Measurements from ENCODE around the gene CCDC167. TPM values are rescaled to one million over a fixed set of nuclear protein-coding genes. Genes with fewer than 3 reads are reported as not detected.

The CCDC167 gene
- total RNA-seq, 1 donor from 2014 or later = 28.4 TPM

GRCh38 chr6:37482606-37483251 is 17.0 kb downstream of the CCDC167 start:
- intact Hi-C loops (cut with DNase I) = loop anchor here (10.0 kb wide), 1 partner anchor 1012 kb away; no protein-coding TSS in a partner anchor
- no peak overlapping the region for H3K4me3 ChIP-seq
- H3K27me3 ChIP-seq = no peaks in the 10 kb centered on the region

DNA sequence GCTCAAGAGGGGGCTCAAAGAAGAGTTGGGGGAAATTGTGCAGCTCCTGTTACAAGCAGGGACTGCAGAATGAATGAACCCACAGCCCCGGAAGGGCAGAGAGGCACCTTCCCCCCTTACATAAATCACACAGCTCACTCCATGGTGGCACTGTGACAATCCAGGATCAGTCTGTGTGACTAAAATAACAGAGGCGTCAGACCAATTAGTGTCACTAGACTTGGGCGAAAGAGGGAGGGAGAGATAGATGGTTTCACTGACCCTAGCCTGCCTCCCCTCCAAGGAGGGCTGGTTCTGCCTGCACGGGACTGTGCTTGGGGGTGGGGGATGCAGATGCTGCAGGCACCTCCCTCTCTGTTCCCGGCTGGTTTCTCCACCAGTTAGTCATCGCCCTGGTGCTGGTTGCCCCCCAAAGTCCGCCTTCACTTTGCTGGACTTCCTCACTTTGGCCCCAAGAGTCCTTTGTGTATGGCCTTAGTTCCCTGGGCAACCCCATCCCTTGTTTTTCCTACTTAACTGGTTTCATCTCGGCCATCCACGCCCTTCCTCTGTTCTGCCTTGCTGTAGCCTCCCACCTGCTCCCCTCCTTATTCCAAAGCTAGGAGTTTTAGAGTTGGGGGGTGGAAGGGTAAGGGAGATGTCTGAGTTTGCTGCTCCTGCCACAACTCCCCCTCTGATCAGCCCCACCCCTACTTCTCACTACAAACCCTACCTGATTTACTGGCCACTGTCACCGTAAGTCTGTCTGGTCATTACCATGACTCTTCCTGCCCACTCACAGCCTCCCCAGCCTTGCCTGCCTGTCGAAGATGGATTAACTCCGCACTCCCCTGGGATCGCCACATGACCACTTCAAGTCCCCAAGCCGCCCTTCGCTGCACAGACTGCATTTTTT is 17.7 kb downstream of the CCDC167 start:
- no peaks in the 10 kb centered on the region for H3K27me3 ChIP-seq
- intact Hi-C loops (cut with DNase I) = loop anchor here (10.0 kb wide), 1 partner anchor 1013 kb away; no protein-coding TSS in a partner anchor
- no peak overlapping the region for H3K4me3 ChIP-seq
- no peak for DNase-seq (ENCODE audit: low spot score in 2 of 2)
- no peaks in the 10 kb centered on the region for H3K9me3 ChIP-seq
- TF ChIP-seq, protein P1, sequence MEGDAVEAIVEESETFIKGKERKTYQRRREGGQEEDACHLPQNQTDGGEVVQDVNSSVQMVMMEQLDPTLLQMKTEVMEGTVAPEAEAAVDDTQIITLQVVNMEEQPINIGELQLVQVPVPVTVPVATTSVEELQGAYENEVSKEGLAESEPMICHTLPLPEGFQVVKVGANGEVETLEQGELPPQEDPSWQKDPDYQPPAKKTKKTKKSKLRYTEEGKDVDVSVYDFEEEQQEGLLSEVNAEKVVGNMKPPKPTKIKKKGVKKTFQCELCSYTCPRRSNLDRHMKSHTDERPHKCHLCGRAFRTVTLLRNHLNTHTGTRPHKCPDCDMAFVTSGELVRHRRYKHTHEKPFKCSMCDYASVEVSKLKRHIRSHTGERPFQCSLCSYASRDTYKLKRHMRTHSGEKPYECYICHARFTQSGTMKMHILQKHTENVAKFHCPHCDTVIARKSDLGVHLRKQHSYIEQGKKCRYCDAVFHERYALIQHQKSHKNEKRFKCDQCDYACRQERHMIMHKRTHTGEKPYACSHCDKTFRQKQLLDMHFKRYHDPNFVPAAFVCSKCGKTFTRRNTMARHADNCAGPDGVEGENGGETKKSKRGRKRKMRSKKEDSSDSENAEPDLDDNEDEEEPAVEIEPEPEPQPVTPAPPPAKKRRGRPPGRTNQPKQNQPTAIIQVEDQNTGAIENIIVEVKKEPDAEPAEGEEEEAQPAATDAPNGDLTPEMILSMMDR (IDR thresholded peaks at IDR 0.05) = no peak
- H3K27ac ChIP-seq = no peak overlapping the region
- peaks cover 65 to 72% of the 10 kb centered on the region in 2 donors for H3K36me3 ChIP-seq
- H3K4me1 ChIP-seq = no peaks in the 10 kb centered on the region

More at GRCh38 chr6:37482606-37483251, 17.0 kb downstream of the CCDC167 start:
- Histone ChIP-seq H3K36me3 (peaks cover 57 to 66% of the 10 kb centered on the region in 2 donors), H3K27ac (no peak overlapping the region), H3K4me1 (no peaks in the 10 kb centered on the region), H3K9me3 (no peaks in the 10 kb centered on the region)
- TF ChIP-seq, protein P1 (IDR thresholded peaks at IDR 0.05) = no peak
- no peak for DNase-seq (ENCODE audit: low spot score in 2 of 2)

DNA sequence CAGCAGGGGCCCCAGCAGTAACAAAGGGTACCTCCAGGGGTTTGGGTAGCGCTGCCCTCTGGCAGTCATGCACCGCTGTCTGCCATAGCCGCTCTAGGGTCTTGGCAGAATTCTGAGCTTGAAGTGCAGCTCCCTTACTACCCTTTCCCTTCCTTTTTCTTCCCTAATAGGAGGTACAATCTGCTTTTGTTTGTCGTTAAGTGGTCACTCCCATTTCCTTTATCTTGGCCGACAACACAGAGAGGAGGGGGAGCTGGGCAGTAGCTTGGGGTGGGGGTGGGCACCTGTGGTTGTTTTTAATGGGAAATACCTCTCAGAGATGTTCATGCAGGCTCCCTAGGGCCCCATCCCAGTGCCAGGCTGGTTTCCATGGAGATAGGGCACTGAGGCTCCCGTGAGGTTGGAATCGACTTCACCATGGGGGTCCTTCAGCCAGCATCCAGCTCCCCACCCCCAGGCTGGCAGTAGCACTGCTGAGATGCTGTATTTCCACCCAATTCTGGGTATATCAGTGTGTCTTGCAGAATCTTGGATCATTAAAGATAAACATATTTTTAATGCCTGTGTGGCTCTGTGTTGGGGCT is 18.6 kb downstream of the CCDC167 start:
- intact Hi-C loops (cut with DNase I) = loop anchor here (10.0 kb wide), 1 partner anchor 1014 kb away; no protein-coding TSS in a partner anchor

DNA sequence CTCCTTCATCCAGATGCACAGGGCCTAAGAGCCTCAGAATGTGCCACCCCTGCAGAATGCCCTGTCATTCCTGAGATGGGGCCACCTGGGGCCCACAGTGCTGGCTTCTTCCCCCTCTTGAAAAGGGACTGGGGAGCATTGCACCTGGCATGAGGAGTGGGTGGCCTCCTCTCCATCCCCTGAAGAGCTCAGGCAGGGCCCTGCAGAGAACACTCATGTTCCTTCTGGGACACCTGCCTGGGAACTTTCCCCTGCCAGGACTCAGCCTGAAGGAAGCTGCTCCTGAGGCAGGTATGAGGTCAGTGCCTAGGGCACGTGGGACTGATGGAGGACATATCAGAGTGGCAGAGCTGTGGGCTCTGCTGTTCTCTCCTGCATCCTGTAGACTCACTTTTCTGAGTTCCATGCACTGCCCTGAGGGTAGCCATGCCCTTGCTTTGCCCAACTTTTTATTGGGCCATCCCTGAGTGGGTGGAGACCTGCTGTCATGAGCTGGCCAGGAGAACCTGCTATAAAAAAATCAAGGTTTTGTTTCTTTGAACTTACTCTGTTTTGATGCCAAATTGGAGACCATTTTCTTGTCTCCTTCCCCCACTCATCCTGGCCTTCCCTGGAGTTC is 19.5 kb downstream of the CCDC167 start:
- Histone ChIP-seq H3K4me3 (no peak overlapping the region), H3K36me3 (peaks cover 76 to 84% of the 10 kb centered on the region in 2 donors), H3K9me3 (no peaks in the 10 kb centered on the region), H3K4me1 (no peaks in the 10 kb centered on the region), H3K27ac (no peak overlapping the region), H3K27me3 (no peaks in the 10 kb centered on the region)
- no peak for DNase-seq (ENCODE audit: low spot score in 2 of 2)
- intact Hi-C loops (cut with DNase I) = loop anchor here (10.0 kb wide), 1 partner anchor 1015 kb away; no protein-coding TSS in a partner anchor
- TF ChIP-seq, protein P1 (IDR thresholded peaks at IDR 0.05) = no peak

More for the DNA sequence above, 18.6 kb downstream of the CCDC167 start:
- Histone ChIP-seq H3K4me3 (no peak overlapping the region), H3K27me3 (no peaks in the 10 kb centered on the region), H3K36me3 (peaks cover 72 to 79% of the 10 kb centered on the region in 2 donors), H3K4me1 (no peaks in the 10 kb centered on the region), H3K27ac (no peak overlapping the region), H3K9me3 (no peaks in the 10 kb centered on the region)
- TF ChIP-seq, protein P1 (IDR thresholded peaks at IDR 0.05) = no peak
- DNase-seq (ENCODE audit: low spot score in 2 of 2) = no peak

- TF ChIP-seq, protein P1 (IDR thresholded peaks at IDR 0.05) = no peak
- no peak overlapping the region for H3K27ac ChIP-seq
- intact Hi-C loops (cut with DNase I) = no loop called here
- H3K4me1 ChIP-seq = no peaks in the 10 kb centered on the region
- no peak overlapping the region for H3K4me3 ChIP-seq
- H3K27me3 ChIP-seq = no peaks in the 10 kb centered on the region
- no peaks in the 10 kb centered on the region for H3K9me3 ChIP-seq
- peaks cover 74 to 93% of the 10 kb centered on the region in 2 donors for H3K36me3 ChIP-seq
- no peak for DNase-seq (ENCODE audit: low spot score in 2 of 2)
These were observed 20.3 kb downstream of the CCDC167 start for GRCh38 chr6:37479266-37479854.
